DLD1 (cell line): ENCODE results near the gene ANKFN1.

Experiments used
- in situ Hi-C: cut with HindIII; loops from 2 replicates; pipeline ENCODE4 v1.10.0; 2017; ENCODE audit warnings: low sequenced_read_pairs

ANKFN1 gene

DNA sequence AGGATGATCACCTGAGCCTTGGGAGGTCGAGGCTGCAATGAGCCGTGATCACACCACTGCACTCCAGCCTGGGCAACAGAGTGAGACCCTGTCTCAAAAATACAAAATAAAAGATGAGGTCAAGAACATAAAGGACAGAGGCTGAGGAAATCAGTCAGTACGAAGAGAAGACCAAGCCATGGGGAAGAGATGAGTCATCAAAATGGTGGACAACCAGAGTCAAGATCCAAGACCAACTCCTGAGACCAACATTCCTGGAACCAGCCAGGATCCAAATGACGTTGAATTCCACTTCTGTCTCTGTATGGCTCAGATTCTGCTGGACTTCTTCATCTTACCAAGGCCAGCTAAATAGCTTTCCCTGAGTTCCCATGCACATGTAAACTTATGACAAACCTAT is 395.4 kb downstream of the ANKFN1 start:
- in situ Hi-C loops = no loop called here

DNA sequence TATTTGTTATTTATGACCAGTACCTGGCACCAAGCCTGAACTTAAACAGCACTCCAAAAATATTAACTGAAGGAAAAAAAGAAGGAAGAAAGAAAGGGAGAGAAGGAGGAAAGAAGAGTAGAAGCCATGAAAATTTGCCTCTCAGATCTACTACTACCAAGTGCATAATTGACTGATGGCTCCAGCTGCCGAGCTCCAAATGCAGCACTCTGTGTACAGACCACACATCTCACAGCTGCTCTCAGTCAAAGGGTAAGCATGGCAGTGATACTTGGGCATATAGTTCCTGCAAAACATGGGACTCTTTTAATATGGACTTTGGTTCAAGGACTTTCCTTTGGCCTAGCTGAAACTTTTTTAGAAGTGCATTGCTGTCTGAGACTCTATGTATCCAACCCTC is 396.2 kb downstream of the ANKFN1 start:
- in situ Hi-C loops = no loop called here

DNA sequence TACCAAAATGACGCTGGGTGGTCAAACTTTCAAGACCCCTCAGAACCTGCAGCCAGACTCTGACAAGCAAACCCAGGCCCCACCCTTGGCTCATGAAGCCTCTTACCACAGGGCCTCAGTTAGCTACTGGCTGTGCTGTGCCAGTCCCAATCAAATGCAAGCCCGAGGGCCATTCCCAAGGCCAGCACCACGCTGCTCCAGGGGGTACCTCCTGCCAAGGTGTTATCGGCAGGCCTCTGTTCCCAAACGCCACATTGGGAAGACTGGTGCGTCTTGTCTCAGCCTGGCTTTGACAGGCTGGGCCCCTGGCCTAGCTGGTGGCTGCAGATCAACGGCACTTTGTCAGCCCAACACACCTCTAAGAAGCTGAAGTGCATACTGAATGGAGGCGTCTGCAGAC is 404.4 kb downstream of the ANKFN1 start:
- in situ Hi-C loops = loop anchor here (10.0 kb wide), 1 partner anchor 87 kb away; no protein-coding TSS in a partner anchor

DNA sequence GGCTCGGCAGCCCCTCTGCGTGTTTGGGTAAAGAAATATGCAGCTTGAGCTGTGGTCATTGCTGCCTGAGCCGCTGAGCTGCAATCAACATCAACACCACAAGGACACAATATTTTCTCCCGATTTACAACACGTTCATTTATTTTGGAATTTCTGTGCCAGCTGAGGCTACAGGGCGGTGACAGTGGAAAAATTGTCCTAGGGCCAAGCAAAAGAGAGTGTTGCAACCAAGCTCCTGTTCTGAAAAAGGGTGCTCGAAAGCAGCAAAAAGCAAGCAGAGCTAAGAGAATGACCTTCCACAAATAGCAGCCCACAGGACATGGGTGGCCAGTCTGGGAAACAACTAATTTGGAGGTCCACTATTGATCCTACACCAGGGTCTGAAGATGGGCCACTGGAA is 404.8 kb downstream of the ANKFN1 start:
- in situ Hi-C loops = loop anchor here (10.0 kb wide), 1 partner anchor 87 kb away; no protein-coding TSS in a partner anchor
